GM19099 (cell line): ENCODE data around the gene IL1RN.

Source experiments
- POLR2A ChIP-seq: IDR thresholded peaks from 3 replicates; pipeline ENCODE4 v1.6.1; 2011; ENCODE audit warnings: low read depth; ENCODE audit not compliant: insufficient read length; ENCODE audit errors: extremely low read depth

IL1RN gene

GRCh38 chr2:113126845-113127645, at the start of gene IL1RN:
Gene IL1RN, plus strand, starts transcription at chr2:113127598. Its CDS starts 27 bp downstream, at chr2:113127625.
- TF ChIP-seq POLR2A, result no peak

DNA sequence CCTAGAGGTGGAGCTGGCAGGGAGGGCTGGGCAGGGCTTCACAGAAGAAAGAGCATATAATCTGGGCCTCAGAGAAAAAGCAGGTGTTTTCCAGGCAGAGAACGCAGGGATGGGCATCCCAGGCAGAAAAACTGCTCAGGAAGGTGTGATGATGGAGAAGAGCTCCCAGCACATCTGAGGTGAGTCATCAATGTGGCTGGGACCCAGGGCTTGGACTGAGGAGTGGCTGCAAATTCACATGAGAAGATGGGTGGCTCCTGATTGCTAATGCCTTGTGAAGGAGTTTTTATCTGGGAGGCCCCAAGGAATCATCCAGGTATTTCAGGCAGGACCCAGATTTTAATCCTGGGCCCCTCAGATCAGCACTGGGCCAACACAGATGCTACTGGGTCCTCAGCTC, 49.5 kb upstream of the IL1RN start:
- no peak for TF ChIP-seq POLR2A

DNA sequence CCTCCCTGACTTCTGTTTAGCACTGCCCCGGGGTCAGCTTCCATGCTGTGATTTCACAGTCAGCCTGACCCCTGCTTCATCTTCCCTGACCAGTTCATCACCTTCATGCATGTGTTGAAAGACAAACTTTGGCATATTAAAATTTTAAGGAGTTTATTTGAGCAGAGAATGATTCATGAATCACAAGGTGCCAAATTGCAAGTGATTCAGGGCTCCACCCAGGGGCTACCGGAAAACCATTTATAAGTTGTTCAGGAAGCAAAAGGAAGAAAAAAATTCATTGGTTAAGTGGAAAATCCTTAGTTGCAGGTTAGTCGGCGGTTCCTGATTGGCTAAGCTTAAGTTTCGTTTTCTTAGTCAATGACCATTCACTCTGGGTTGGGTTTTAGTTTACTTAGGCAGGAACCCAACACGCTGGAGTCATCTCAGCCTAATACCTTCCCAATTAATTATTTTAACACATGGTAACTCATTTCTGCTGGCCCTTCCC, 49.0 kb upstream of the IL1RN start:
- no peak for TF ChIP-seq POLR2A

- no peak for TF ChIP-seq POLR2A
Measured at GRCh38 chr2:113079131-113079530, 48.3 kb upstream of the IL1RN start.

DNA sequence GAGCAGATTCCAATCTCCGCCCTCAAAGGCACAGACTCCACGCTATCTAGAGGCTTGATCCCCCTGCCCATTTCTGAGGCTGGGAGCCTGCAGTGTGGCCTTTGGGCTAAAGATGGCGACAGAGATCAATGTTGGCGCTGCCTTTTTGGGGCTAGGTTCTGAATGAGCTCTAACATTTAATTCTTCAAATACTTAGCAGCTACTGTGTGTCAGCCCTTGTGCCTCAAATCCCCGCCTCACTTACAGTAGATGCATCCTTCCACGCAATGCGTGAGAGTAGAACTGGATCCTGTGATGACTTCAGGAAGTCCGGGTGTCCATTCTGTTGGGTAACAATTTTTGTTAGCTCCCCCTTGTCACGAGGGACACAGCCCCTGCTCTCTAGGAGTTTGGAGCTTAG, 47.3 kb upstream of the IL1RN start:
- TF ChIP-seq POLR2A, result no peak

DNA sequence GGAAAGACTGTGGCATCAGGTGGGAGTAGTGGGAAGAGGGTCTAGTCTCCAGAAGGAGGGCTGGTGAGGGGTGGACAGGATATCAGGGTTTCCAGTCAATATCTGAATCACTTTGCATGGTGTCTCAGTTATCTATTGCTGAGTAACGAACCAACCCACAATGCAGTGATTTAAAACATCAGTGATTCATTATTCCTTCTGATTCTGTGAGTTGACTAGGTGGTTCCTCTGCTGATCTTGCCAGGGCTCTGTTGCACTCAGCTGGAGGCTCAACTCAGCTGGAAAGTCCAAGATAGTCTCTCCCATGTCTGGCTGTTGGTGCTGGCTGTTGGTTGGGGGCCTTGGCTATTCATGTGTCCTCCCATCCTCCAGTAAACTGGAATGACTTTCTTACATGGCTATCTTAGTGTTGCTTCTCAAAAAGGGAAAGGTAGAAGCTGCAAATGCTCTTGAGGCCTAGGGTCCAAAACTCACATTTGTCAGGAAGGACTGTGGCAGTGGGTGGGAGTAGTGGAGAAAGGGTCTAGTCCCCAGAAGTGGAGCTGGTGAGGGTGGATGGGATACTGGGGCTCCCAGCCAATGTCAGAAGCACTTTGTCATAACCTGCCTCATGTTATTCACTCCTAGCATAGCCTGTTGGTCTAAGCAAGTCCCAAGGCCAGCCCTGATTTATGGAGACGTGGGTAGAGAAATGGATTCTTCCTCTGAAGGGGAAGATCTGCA, 45.7 kb upstream of the IL1RN start:
- TF ChIP-seq POLR2A, result no peak

- no peak for TF ChIP-seq POLR2A
Measured at GRCh38 chr2:113083296-113083695, 44.1 kb upstream of the IL1RN start.

GRCh38 chr2:113084249-113085000, 43.0 kb upstream of the IL1RN start:
- no peak for TF ChIP-seq POLR2A

- TF ChIP-seq POLR2A, result no peak
Measured at GRCh38 chr2:113085542-113085941, 41.9 kb upstream of the IL1RN start.

- no peak for TF ChIP-seq POLR2A
Measured at GRCh38 chr2:113088213-113088992, 39.0 kb upstream of the IL1RN start.

DNA sequence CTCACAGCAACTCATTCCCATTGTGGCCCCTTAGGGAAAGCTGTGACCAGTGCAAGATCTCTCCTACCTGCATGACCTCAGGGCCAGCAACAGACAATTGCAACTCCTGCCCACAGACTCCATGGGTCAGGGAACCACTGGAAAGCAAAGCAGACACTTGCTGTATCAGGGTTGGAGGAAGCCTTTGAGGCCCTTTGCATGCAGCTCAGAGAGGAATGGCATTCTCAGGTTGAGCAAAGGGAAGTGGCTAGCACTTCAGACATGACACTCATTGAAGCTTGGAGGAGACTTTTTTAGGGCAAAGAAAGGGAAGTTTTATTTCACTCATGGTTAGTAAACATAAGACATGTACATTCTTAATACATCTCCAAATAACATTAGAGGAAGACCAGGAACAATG, 37.5 kb upstream of the IL1RN start:
- no peak for TF ChIP-seq POLR2A

- no peak for TF ChIP-seq POLR2A
Measured at GRCh38 chr2:113091231-113091896, 36.0 kb upstream of the IL1RN start.

DNA sequence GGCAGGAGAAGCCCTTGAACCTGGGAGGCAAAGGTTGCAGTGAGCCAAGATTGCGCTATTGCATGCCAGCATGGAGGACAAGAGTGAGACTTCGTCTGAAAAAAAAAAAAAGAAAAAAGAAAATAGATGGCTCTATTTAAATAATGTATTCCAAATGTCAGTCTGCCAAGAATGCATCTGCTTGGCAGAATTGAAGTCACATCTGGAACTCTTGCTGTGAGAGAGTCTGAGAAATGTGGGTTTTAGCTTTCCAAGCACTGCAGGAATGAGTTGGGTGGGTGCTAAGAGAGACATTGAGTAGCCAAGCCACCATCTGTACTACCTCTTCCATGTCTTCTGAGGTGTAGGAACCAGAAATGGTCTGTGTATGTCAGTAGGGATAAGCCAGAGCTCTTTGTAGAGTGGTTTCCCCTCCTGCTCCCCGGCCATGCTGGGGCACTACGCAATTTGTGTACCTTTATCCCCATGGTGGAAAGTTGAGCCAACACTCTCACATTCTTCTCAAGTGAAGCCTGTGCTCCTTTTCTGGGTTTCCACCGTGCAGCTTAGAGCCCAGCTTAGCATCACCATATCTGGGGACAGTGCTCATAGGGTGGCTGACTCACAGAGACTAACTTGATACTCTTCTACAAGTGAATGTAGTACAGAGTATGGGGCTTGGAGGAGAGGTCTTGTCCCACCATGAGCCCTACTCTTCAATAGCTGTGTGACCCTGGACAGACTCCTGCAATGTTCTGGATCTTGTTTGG, 34.4 kb upstream of the IL1RN start:
- TF ChIP-seq POLR2A, result no peak
